SK-N-SH treated with all-trans-retinoic acid at 6 μM for 48 hours (cell line): ENCODE data around the gene CTAG1A.

ENCODE experiments used
- ARNTL ChIP-seq: fragments of 450-650 bp; formaldehyde crosslinking; IDR thresholded peaks from 2 replicates; pipeline ENCODE4 v1.5.0; 2020; ENCODE audit warnings: low read depth, mild to moderate bottlenecking, moderate library complexity, borderline replicate concordance
- CSDC2 ChIP-seq: fragments of 250-450 bp; sonication (Bioruptor Pico); IDR thresholded peaks from 2 replicates; pipeline ENCODE4 v1.5.0; 2020; ENCODE audit warnings: mild to moderate bottlenecking, moderate library complexity
- OSR1 ChIP-seq: fragments of 250-450 bp; sonication (Bioruptor Pico); IDR thresholded peaks from 2 replicates; pipeline ENCODE4 v1.8.0; 2022; ENCODE audit warnings: moderate library complexity, mild to moderate bottlenecking, inconsistent platforms
- RARB ChIP-seq: fragments of 250-450 bp; sonication (Bioruptor Pico); IDR thresholded peaks from 2 replicates; pipeline ENCODE4 v1.8.0; 2021; ENCODE audit warnings: mild to moderate bottlenecking, moderate library complexity
- ZNF70 ChIP-seq: fragments of 450-650 bp; formaldehyde crosslinking; IDR thresholded peaks from 2 replicates; pipeline ENCODE4 v1.5.0; 2020; ENCODE audit warnings: mild to moderate bottlenecking, moderate library complexity
- ZNF8 ChIP-seq: fragments of 450-650 bp; formaldehyde crosslinking; IDR thresholded peaks from 2 replicates; pipeline ENCODE4 v1.5.0; 2020; ENCODE audit warnings: mild to moderate bottlenecking, moderate library complexity
- TF ChIP-seq, protein P1 (sequence below): fragments of 250-450 bp; sonication (Bioruptor Pico); IDR thresholded peaks from 2 replicates; pipeline ENCODE4 v1.8.0; 2021; ENCODE audit warnings: low read depth, mild to moderate bottlenecking, moderate library complexity, borderline replicate concordance

DNA sequence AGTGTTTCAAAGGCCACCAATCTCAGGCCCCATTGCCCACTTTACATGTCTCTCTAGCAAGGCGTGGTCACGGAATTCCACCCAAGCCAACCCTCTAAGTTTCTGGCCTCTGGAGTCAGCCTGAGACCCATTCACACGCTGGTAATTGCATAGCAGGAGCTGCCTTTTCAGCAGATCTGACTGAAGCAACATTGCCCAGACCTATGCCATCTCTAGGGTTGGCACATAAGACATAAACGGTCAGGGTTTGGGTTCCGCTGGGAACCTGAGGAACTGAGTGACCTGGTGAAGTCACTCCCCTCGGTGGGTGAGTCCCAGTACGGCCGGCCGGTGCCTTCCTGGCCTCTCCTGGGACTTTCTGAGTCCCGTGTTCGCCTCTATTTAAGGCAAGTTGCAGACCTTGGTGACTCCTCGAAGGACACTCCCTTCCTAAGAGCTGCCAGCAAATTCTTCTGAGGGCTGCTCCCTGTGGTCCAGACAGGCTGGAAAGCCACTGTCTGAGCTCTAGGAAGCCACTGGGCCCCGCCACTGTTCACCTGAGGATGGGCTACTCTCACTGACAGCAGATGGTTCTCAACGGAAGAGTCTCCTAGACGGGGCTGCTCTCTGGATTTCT lies 15.9 kb downstream of the CTAG1A start:
- TF ChIP-seq ARNTL (CRISPR knock-in tag) (no peak), OSR1 (CRISPR knock-in tag) (no peak), CSDC2 (CRISPR knock-in tag) (no peak), ZNF8 (CRISPR knock-in tag) (no peak), ZNF70 (CRISPR knock-in tag) (no peak), RARB (no peak)
- TF ChIP-seq, protein P1, sequence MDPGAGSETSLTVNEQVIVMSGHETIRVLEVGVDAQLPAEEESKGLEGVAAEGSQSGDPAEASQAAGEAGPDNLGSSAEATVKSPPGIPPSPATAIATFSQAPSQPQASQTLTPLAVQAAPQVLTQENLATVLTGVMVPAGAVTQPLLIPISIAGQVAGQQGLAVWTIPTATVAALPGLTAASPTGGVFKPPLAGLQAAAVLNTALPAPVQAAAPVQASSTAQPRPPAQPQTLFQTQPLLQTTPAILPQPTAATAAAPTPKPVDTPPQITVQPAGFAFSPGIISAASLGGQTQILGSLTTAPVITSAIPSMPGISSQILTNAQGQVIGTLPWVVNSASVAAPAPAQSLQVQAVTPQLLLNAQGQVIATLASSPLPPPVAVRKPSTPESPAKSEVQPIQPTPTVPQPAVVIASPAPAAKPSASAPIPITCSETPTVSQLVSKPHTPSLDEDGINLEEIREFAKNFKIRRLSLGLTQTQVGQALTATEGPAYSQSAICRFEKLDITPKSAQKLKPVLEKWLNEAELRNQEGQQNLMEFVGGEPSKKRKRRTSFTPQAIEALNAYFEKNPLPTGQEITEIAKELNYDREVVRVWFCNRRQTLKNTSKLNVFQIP (CRISPR knock-in tag) = no peak
